NCI-H187 (cell line): Measurements from ENCODE around the gene ASPG.

ENCODE experiments used
- DNase-seq, 2 experiments: peaks; one replicate each; lab custom pipeline; 2025; lab: John Stamatoyannopoulos, UW

The ASPG gene

DNA sequence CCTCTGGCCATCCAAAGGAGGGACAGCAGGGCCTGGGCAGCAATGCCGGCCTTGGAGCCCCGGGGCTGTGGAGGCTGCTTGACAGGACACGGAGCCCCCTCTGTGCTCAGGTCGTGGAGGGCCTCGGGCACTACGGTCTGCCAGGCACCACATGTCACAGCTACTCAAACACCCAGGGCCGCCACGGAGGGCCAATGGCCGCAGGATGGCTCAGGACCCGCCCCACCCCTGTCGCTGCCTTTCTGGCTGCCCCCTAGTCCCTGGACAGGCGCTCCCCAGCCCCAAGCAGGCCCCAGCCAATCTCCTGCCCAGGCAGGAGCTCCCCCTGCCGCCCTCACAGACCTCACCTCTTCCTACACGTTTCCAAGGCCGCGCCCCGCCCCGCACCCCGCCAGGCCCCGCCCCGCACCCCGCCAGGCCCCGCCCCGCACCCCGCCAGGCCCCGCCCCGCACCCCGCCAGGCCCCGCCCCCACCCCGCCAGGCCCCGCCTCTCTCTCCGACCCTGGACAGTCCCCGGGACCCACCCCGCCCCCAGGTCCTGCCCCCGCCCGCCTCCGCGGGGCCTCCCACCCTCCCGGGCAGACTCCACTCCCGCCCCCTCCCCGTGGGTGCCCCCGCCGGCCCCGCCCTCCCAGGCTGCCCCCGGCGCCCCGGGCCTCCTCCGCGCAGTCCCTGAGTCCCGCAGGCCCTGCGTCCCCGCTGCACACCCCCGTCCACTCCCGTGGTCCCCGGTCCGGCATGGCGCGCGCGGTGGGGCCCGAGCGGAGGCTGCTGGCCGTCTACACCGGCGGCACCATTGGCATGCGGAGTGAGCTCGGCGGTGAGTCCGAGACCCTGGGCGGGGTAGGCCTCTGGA lies at the start of gene ASPG:
Gene ASPG (plus strand): TSS at position 669 of the 857 bp plus-strand sequence. CDS start 71 bp downstream, at position 740.
- no peak for DNase-seq

DNA sequence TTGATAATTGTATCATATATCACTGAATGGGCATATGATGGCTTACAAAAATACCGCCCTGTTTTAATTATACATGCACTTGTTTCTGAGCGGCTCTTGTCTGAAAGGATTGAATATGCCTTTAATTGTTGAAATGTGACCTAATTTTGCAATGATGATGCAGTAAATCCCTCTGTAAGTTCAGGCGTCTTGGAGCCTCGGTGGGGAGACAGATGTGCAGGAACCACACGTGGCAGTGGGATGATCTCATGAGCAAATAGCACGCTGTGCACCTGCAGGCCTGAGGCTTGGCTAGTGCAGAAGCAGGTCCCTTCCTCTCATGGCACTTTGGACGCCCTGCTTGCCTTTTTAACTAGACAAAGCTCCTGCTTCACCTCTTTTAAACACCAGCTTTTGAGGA lies 49.3 kb upstream of the ASPG start:
- no peak for DNase-seq

DNA sequence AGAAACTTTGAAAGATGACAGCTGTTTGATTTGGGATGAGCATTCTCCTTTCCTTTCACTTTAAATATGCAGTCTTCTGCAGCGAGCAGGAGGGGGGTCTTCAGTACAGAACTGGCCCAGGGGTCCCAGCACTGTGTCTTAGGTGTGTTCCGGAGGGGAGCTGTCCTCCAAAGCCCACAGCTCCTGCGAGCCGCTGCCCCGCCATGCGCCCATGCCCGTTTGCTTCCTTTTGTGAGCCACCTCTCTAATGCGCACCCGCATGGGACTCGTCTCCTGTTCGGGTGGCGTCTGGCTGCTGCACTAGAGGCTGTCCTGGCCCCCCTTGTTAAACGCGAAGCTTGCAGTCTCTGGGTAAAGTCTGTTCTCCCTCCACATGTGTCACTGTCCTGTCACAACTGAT lies 48.4 kb upstream of the ASPG start:
- no peak for DNase-seq

DNA sequence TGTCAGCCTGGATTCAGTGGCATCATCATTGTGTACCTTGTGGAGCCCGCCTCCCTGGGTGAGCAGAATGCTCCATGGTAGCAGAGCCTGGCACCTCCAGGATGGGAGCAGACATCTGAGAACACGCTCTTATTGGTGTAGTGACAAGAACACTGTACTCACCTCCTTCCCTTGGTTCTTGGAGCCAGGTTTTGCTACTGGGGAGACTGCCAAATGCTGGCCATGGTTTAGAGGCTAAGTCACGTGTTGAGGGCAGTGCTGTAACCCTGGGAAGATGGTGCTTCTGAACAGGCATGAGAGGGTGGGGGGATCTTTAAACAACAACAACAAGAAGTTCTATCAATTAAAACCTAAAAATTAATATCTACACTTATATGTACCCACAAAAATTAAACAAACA lies 47.6 kb upstream of the ASPG start:
- no peak for DNase-seq

DNA sequence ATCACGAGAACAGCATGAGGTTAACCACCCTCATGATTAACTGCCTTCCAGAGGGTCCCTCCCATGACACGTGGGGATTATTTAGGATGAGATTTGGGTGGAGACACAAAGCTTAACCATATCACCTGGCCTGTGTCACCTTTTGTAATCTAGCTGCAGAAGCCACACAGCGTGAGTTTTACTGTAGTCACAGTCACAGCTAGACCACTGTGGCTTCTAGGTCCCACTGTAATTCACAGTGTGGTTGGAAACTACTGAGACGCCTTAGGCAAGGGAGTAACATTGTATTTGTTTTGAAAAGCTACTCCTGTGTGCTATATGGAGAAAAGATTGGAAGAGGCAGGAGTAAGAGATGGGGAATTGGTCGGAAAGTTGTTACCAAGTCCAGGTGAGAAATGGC lies 46.3 kb upstream of the ASPG start:
- no peak for DNase-seq

DNA sequence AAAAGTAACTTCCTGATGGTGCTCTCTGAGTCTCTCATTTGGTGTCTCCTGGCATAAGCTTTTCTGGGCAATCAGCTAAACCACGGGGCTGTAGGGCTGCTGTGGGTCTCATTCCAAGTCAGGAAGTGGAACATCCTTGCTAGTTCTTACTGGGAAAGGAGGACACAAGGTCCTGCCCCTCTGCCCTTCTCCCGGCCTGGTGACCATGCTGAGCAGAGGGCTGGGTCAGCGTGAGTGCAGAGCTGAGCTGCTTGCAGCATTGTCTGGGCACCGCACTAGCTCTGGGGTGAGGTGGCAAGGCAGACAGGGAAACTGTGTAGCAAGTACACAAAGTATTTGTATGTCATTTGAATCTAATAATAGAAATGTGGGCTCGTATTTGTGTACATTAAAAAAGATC lies 45.0 kb upstream of the ASPG start:
- no peak for DNase-seq

DNA sequence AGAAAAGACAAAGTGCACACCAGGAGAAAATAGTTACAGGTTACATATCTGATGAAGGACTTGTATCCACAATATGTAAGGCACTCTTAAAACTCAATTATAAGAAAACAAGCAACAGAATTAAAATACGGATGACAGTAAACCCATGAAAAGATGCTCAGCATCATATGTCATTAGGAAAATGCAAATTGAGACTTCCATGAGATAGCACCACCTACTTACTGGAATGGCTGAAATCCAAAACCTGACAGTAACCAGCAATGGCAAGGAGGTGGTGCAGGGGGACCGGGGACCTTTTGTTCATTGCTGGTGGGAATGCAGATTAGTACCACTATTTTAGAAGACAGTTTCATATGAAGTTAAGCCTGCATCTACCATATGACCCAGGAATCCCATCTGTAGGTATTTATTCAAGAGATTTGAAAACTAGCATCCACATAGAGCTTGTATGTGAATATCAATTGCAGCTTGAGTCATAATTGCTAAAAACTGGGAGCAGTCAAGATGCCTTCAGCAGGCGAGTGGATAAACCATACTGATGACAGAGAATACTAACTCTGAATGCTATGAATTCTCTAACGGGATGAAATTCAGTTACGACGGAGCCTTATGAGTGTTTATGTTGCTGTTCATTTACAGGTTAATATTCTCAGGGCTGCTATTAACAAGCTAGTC lies 43.9 kb upstream of the ASPG start:
- DNase-seq, result no peak

DNA sequence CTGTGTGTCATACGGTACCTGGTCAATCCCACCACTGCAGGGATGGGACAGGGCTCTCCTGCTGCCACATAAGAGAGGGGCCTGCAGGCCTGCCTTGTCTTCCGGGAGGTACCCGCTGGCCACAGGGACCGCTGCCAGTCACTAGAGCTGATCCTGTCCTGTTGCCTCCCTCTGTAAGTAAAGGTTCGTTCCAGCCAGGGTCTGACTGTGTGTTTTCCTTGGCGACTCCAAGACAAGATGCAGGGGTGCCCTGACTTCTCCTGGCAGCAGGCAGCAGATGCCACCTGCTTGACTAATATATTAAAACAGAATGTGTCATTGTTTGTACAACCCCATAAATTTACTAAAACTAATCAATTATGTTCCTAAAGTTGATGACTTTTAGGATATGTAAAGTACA lies 41.5 kb upstream of the ASPG start:
- DNase-seq, result no peak

DNA sequence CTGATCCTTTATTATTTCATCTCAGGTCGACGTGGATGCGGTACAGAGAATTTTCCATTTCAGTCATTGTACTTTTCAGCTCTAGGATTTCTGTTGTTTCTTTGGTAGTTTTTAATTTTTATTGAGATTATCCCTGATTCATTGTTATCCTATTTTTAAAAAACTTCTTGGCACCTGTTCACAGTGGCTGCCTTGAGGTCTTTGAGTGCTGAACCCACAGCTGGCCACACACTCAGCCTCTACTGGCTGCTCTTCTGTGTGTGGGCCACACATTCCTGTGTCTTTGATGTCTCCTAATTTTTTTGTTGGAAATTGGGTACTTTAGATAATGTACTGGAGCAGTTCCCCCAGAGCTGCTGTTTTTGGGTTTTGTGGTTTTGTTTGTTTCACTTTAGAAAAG lies 37.7 kb upstream of the ASPG start:
- no peak for DNase-seq

DNA sequence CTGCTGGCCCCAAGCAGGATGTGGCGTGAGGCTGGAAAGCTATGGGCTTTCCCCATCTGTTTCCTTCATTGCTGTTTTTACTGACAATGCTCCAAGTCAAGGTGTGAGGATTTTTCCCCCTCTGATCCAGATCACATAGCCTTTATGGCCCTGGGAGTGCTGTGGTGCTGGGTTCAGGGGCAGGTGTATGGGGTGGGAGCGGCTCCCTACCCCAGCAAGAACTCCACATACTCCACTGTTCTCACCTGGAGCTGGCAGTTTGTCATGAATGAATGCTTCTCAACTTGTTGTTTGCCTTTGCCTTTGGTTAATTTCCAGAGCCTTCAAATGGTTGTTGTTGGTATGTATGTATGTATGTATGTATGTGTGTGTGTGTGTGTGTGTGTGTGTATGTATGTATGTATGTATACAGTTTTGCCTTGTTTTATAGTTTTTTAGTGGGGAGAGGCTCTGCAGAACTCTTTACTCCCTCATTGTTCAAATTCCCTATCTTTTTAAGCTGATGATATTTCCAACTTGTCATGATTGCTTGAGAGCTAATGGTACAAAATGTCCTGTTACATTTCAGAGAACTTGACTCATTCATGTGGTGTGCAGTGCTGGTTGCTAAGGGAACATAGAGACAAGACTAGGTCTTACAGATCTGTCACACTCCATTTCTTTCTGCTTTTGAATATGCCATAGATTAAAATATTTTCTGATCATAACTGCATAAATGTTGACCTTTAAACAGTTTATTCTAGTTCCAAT lies 36.6 kb upstream of the ASPG start:
- no peak for DNase-seq

DNA sequence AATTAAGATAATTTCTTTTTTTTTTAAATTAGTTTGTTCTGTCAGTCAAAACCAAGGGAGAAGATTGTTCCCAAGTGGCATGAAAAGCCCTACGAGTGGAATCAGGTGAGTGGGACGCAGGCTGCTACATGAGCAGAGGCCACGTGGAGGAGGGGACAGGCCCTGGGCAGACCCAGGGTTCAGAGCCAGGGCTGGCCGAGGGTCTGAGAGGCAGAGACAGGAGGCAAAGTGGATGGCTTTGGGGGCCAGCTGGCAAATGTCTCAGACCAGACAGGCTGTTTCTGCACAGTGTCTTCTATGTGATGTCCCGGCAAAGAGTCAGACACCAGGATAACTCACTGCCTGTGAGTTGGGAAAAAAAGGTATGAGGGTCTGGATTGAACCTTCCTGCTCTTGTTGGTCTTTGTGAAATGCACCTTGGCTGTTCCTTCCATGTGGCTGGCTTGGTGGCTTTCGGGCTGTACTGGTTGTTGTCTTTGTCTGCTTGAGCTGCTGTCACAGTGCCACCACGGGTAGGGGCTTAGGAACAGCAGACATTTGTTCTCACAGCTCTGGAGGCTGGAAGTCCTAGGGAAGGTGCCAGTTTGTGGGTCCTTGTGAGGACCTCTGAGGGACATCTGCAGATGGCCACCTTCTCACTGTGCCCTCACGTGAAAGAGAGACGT lies 35.8 kb upstream of the ASPG start:
- DNase-seq, result no peak

DNA sequence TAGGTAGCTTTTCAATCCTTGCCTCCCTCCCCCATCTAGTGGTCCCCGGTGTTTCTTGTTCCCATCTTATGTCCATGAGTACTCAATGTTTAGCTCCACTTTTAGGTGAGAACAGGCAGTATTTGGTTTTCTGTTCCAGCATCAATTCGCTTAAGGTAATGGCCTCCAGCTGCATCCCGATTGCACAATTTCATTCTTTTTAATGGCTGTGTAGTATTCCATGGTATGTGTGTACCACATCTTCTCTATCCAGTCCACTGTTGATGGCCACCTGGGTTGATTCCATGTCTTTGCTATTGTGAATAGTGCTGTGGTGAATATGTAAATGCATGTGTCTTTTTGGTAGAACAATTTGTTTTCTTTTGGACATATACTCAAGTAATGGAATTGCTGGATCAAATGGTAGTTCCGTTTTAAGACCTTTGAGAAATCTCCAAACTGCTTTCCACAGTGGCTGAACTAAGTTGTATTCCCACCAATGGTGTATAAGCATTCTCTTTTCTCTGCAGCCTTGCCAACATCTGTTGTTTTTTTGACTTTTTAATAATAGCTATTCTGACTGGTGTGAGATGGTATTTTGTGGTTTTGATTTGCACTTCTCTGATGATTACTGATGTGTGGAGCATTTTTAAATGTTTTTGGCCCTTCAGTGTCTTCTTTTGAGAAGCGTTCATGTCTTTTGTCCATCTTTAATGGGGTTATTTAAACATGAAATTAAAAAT lies 34.2 kb upstream of the ASPG start:
- DNase-seq, result no peak

DNA sequence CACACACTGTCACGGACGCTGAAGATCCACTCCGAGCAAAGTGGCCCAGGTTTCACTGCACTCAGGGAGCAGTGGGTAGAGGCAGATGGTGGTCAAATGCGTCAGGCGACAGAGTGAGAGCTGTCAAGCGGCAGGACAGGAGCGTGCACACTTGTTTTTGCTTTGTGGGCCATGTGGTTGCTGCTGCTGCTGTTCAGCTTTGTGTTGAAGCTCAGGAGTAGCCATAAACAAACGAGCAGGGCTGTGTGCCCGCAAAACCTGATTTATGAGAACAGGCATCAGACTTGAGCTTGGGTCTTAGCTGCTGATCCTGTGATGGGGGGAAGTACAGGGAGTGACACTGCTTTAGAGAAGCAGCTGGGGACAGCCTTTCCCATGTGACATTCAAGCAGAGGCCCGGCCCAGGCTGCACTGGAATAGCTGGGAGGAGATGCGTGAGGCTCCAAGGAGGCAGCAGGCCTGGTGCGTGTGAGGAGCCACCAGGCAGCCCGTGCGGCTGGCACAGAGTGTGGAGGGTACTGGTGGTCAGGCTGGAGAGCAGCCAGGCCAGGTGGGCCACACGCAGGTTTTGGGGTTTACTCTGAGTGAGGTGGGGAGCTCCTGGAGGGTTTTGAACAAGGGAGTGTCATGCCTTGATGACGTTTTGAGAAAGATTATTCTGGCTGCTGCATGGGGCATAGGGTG lies 31.1 kb upstream of the ASPG start:
- DNase-seq, result no peak

DNA sequence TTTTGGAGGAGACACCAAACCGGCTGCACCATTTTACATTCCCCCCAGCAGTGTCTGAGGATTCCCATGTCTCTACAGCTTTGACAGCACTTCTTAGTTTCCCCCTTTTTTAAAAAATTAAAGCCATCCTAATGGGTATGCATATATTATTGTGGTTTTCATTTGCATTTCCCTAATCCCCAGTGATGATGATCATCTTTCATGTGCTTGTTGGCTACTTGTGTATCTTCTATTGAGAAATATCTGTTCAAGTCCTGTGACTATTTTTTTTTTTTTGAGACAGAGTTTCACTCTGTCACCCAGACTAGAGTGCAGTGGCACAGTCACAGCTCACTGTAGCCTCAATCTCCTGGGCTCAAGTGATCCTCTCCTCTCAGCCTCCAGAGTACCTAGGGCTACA lies 23.2 kb upstream of the ASPG start:
- DNase-seq, result no peak

DNA sequence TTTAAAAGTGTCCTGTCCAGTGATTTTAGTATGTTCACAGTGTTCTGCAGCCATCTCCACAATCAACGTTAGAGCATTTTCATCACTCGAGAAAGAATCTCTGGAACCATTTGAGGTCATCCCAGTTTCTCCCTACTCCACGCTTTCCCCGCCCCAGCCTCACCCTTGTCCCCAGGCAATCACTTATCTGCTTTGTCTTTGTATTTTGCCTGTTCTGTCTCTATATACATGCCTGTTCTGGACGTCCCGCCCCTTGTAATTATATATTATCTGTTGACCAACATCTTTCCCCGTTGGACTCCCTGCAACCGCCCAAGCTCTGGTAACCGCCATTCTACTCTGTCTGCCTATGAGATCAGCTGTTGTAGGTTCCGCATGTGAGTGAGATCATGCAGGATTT lies 21.5 kb upstream of the ASPG start:
- no peak for DNase-seq

DNA sequence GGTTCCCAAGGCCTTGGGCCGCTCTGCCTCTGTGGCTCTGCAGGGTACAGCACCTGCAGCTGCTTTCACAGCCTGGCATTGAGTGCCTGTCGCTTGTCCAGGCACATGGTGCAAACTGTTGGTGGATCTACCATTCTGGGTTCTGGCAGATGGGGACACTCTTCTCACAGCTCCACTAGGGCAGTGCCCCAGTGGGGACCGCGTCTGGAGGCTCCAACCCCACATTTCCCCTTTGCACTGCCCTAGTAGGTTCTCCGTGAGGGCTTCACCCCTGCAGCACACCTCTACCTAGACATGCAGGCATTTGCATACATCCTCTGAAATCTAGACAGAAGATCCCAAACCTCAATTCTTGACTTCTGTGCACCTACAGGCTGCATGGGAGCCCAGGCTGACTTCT lies 19.2 kb upstream of the ASPG start:
- DNase-seq, result no peak

DNA sequence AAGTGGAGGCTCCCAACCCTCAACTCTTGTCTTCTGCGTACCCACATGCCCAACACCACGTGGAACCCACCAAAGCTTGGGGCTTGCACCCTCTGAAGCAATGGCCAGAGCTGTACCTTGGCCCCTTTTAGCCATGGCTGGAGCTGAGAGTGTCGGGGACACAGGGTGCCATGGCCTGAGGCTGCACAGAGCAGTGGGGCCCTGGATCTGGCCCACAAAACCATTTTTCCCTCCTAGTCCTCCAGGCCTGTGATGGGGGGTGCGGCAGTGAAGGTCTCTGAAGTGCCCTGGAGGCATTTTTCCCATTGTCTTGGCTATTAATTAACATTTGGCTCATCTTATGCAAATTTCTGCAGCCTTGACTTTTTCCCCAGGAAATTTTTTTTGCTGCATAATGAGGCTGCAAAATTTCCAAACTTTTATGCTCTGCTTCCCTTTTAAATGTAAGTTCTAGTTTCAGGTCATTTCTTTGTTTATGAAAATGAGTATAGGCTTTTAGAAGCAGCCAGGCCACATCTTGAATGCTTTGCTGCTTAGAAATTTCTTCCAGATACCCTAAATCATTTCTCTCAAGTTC lies 18.7 kb upstream of the ASPG start:
- no peak for DNase-seq

DNA sequence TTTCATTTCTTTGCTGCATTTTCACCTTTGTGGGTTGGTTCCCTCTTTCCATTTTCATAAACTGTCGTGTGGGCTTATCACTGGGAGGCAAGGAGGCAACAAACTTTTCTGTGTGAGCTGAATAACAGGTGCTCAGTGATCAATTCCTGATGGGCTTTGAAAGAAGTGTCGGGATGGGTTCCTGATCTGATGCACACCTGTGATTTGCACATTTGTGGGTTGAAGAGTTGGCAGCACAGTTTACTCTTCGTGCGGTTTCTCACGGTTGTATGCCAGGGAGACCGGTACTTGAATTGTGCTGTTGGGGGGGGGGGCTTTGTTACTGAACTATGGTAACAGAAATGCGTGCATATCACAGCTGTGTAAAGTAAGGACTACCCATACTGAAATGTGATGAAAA lies 16.0 kb upstream of the ASPG start:
- DNase-seq, result no peak

DNA sequence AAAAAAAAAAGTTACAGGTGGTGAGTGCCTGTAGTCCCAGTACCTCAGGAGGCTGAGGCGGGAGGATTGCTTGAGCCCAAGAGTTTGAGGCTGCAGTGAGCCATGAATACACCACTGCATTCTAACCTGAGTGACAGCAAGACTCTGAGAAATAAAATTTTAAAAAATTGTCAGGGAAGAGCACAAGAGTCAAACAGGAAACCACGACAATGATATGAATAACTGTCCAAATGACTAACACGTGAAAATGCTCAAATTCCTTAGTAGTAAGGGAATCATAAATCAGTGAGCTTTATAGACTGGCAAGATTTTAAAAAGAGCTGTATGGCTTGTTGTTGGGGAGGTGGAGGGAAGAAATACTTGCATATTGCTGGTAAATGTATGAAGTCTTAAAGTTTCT lies 12.9 kb upstream of the ASPG start:
- no peak for DNase-seq

DNA sequence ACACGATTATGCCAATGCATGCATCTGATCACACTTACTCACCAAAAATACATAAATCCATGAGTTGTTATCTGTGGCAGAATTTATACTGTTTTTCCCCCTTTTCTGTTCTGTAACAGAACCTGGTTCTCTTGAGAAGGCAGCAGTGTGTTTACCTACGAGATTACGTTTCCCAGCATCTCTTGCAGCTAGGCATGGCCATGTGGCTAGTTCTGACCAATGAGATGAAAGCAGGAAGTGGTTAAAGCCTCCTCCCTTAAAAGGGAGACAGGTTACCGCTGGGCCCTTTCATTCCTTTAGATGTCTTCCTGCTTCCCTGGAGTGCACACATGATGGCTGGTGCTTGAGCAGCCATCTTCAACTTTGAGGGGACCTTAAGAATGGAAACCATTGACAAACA lies 11.7 kb upstream of the ASPG start:
- no peak for DNase-seq
